H1 (cell line): ENCODE results near the gene TSPAN32. TPM values are rescaled to one million over a fixed set of nuclear protein-coding genes. Genes with fewer than 3 reads are reported as not detected.
"Not testable (repeated sequence)": the region's sequence is repeated elsewhere in the genome, so short reads cannot be mapped to it uniquely, and the experiment has no call there.

ENCODE experiments used
- CTCF ChIA-PET: fragments of 300-600 bp; sonication (Branson Sonifier 250); formaldehyde crosslinking; loops from one replicate; lab custom pipeline; 2021; ENCODE audit not compliant: partially characterized antibody; lab: Charles Lee
- POLR2A ChIA-PET: fragments of 300-600 bp; sonication (Branson Sonifier 250); formaldehyde crosslinking; loops from one replicate; lab custom pipeline; 2021; ENCODE audit warnings: inconsistent platforms; ENCODE audit not compliant: partially characterized antibody; lab: Charles Lee
- DNase-seq, 2 experiments: peaks; one replicate each; pipeline versions ENCODE4 v3.0.0 to v3.0.0-alpha.2; 2010 to 2022; ENCODE audit warnings: low spot score in 2 of 2, low read depth in 1 of 2, mixed read lengths in 1 of 2
- FAIRE-seq: peaks from 2 replicates; lab custom pipeline; 2011; peaks lifted over from hg19 to GRCh38; lab: Jason Lieb, UNC
- H2AFZ ChIP-seq: 2 replicates; pipeline ENCODE4 v1.8.1; 2012; ENCODE audit warnings: low read length, inconsistent platforms
- H2AK5ac ChIP-seq: 2 replicates; pipeline ENCODE4 v1.6.1; 2013; ENCODE audit warnings: low read depth, low read length
- H2BK120ac ChIP-seq: replicated peaks from 2 replicates; pipeline ENCODE3; 2013; ENCODE audit warnings: low read depth, low read length, inconsistent platforms
- H2BK12ac ChIP-seq: 2 replicates; pipeline ENCODE4 v1.6.1; 2013; ENCODE audit warnings: low read depth, low read length
- H2BK15ac ChIP-seq: 2 replicates; pipeline ENCODE4 v1.6.1; 2013; ENCODE audit warnings: low read length
- H2BK20ac ChIP-seq: 2 replicates; pipeline ENCODE4 v1.6.1; 2013; ENCODE audit warnings: low read length
- H2BK5ac ChIP-seq: 2 replicates; pipeline ENCODE4 v1.6.1; 2013; ENCODE audit warnings: low read depth, low read length
- H3K14ac ChIP-seq: 2 replicates; pipeline ENCODE4 v1.6.1; 2013; ENCODE audit warnings: inconsistent platforms; ENCODE audit not compliant: insufficient read length
- H3K18ac ChIP-seq: 2 replicates; pipeline ENCODE4 v1.6.1; 2013; ENCODE audit warnings: low read length; ENCODE audit errors: extremely low read depth
- H3K23ac ChIP-seq: 2 replicates; pipeline ENCODE4 v1.6.1; 2013; ENCODE audit warnings: inconsistent platforms; ENCODE audit not compliant: insufficient read length
- H3K23me2 ChIP-seq: 2 replicates; pipeline ENCODE4 v1.6.1; 2013; ENCODE audit warnings: low read depth, low read length
- H3K27ac ChIP-seq: 2 replicates; pipeline ENCODE4 v1.6.1; 2011; ENCODE audit warnings: low read depth, low read length, inconsistent platforms
- H3K27me3 ChIP-seq, 4 experiments: replicated peaks in 1 of 4; 1 replicate in 1 of 4; 2 replicates in 3 of 4; pipeline versions ENCODE4 v1.6.1 to v1.8.1; 2011 to 2013; ENCODE audit warnings: low read length in 3 of 4, mild to moderate bottlenecking in 3 of 4, inconsistent platforms in 2 of 4, mixed read lengths in 2 of 4, moderate library complexity in 1 of 4; ENCODE audit not compliant: control insufficient read depth in 3 of 4, insufficient read depth in 3 of 4; ENCODE audit errors: extremely low read depth in 1 of 4
- H3K36me3 ChIP-seq, 4 experiments: 2 replicates each; pipeline versions ENCODE4 v1.6.1 to v1.8.1; 2011 to 2013; ENCODE audit warnings: mild to moderate bottlenecking in 4 of 4, low read length in 3 of 4, moderate library complexity in 2 of 4, control low read depth in 1 of 4, inconsistent platforms in 1 of 4; ENCODE audit not compliant: insufficient read depth in 4 of 4, control insufficient read depth in 2 of 4
- H3K4ac ChIP-seq: replicated peaks from 2 replicates; pipeline ENCODE3; 2013; ENCODE audit warnings: low read length, low read depth, mixed read lengths, inconsistent platforms; ENCODE audit not compliant: insufficient read length
- H3K4me1 ChIP-seq, 4 experiments: replicated peaks in 1 of 4; 1 replicate in 1 of 4; 2 replicates in 3 of 4; pipeline versions ENCODE4 v1.6.1 to v1.8.1; 2011 to 2013; ENCODE audit warnings: low read length in 3 of 4, inconsistent platforms in 2 of 4, mixed read lengths in 1 of 4; ENCODE audit not compliant: insufficient read depth in 4 of 4, control insufficient read depth in 3 of 4
- H3K4me2 ChIP-seq, 2 experiments: 2 replicates each; pipeline versions ENCODE4 v1.6.1 to v1.8.1; 2011 to 2013; ENCODE audit warnings: low read depth in 2 of 2, low read length in 2 of 2, control low read depth in 1 of 2, inconsistent platforms in 1 of 2, mild to moderate bottlenecking in 1 of 2; ENCODE audit not compliant: insufficient read depth in 1 of 2
- H3K4me3 ChIP-seq, 4 experiments: fragments of 200-600, 300-600 bp in 1 of 4; sonication (generic), shearing (Covaris generic), sonication (Bioruptor Twin) in 1 of 4; 2 replicates each; pipeline versions ENCODE4 v1.5.1 to v1.8.1; 2011 to 2016; ENCODE audit warnings: low read length in 4 of 4, low read depth in 3 of 4, control low read depth in 2 of 4, inconsistent platforms in 2 of 4, mild to moderate bottlenecking in 2 of 4, mixed read lengths in 1 of 4, moderate library complexity in 1 of 4; ENCODE audit not compliant: insufficient read depth in 2 of 4; ENCODE audit errors: extremely low read depth in 1 of 4
- H3K56ac ChIP-seq: replicated peaks from 2 replicates; pipeline ENCODE3; 2013; ENCODE audit warnings: low read depth, mild to moderate bottlenecking, mixed read lengths, low read length, inconsistent platforms; ENCODE audit not compliant: insufficient read length
- H3K79me1 ChIP-seq: 2 replicates; pipeline ENCODE4 v1.6.1; 2013; ENCODE audit warnings: low read depth, low read length, control low read depth
- H3K79me2 ChIP-seq, 2 experiments: 2 replicates each; pipeline versions ENCODE4 v1.6.1 to v1.8.1; 2012 to 2013; ENCODE audit warnings: low read length in 2 of 2, mild to moderate bottlenecking in 2 of 2, inconsistent platforms in 1 of 2; ENCODE audit not compliant: insufficient read depth in 2 of 2, control insufficient read depth in 1 of 2
- H3K9ac ChIP-seq, 4 experiments: replicated peaks in 1 of 4; 1 replicate in 1 of 4; 2 replicates in 3 of 4; pipeline versions ENCODE4 v1.6.1 to v1.8.1; 2011 to 2013; ENCODE audit warnings: low read depth in 3 of 4, low read length in 3 of 4, control low read depth in 2 of 4, mild to moderate bottlenecking in 2 of 4, moderate library complexity in 2 of 4, inconsistent platforms in 1 of 4; ENCODE audit errors: extremely low read depth in 1 of 4
- H3K9me3 ChIP-seq, 2 experiments: 2 replicates each; pipeline versions ENCODE4 v1.6.1 to v1.8.1; 2012 to 2013; ENCODE audit warnings: mild to moderate bottlenecking in 2 of 2, moderate library complexity in 2 of 2, control low read depth in 1 of 2, inconsistent platforms in 1 of 2, low read depth in 1 of 2, low read length in 1 of 2, mixed read lengths in 1 of 2; ENCODE audit not compliant: insufficient read depth in 2 of 2
- H4K20me1 ChIP-seq, 2 experiments: replicated peaks in 1 of 2; 2 replicates each; pipeline versions ENCODE3 to v1.8.1; 2011 to 2013; ENCODE audit warnings: inconsistent platforms in 2 of 2, low read length in 2 of 2, mild to moderate bottlenecking in 1 of 2; ENCODE audit not compliant: insufficient read depth in 2 of 2, control insufficient read depth in 1 of 2
- H4K5ac ChIP-seq: 2 replicates; pipeline ENCODE4 v1.6.1; 2013; ENCODE audit warnings: low read length, low read depth, mixed read lengths, inconsistent platforms; ENCODE audit not compliant: insufficient read length
- H4K8ac ChIP-seq: 2 replicates; pipeline ENCODE4 v1.8.0; 2013; ENCODE audit warnings: mild to moderate bottlenecking, moderate library complexity, low read length, inconsistent platforms; ENCODE audit not compliant: insufficient read depth; ENCODE audit errors: extremely low read depth
- H4K91ac ChIP-seq: replicated peaks from 2 replicates; pipeline ENCODE3; 2013; ENCODE audit warnings: low read length, mixed read lengths, inconsistent platforms; ENCODE audit not compliant: insufficient read length
- WGBS, 2 experiments: shearing (Covaris generic) in 1 of 2; methylation state at CpG; one replicate each; pipeline versions ENCODE4 v1.1.6 to v1.1.7; 2013 to 2015; ENCODE audit warnings: low lambda C conversion rate in 2 of 2, mixed read lengths in 2 of 2, inconsistent platforms in 1 of 2, low coverage in 1 of 2, missing lambda C conversion rate in 1 of 2; ENCODE audit not compliant: insufficient replicate concordance in 2 of 2, insufficient coverage in 1 of 2, insufficient read length in 1 of 2; ENCODE audit errors: extremely low coverage in 1 of 2, missing lambda C conversion rate in 1 of 2; 5-methylcytosine and 5-hydroxymethylcytosine counted together
- polyA plus RNA-seq, 7 experiments: library from polyadenylated mRNA; depleted of rRNA in 3 of 7; stranded (reverse) in 5 of 7; unstranded in 2 of 7; fragments of >200 nt in 5 of 7; fragments of 200-250 nt in 2 of 7; gene quantifications; 1 replicate in 5 of 7; 2 replicates in 1 of 7; 4 replicates in 1 of 7; pipeline versions ENCODE4 v1.2.1 to v1.2.3, GENCODE V29; 2011 to 2013; ENCODE audit warnings: missing spikeins in 2 of 7, mixed read lengths in 2 of 7
- total RNA-seq: library from RNA; stranded (reverse); fragmentation: NEBNext Ultra II Directional; extraction: Animal tissue kit (Norgen Biotek cat#: 25700); gene quantifications from 2 replicates; pipeline ENCODE4 v1.2.1, GENCODE V29; 2021

The TSPAN32 gene
- total and polyA plus RNA-seq, 2 of the 8 experiments (the other 6 are each of a cell fraction or from before 2014, with no cell fraction given) = not detected

GRCh38 chr11:2364386-2364785, 62.6 kb downstream of the TSPAN32 start:
- H2BK12ac ChIP-seq, H2BK20ac ChIP-seq, H2AK5ac ChIP-seq, H2BK120ac ChIP-seq, H4K91ac ChIP-seq, H4K5ac ChIP-seq, H3K9me3 ChIP-seq, FAIRE-seq, H3K27ac ChIP-seq, H3K4ac ChIP-seq, CTCF ChIA-PET, H3K4me1 ChIP-seq, H2BK5ac ChIP-seq, H3K23me2 ChIP-seq, H3K27me3 ChIP-seq, H3K9ac ChIP-seq, H3K4me3 ChIP-seq, H3K79me1 ChIP-seq, H4K20me1 ChIP-seq, H3K56ac ChIP-seq, H2AFZ ChIP-seq, H4K8ac ChIP-seq, H3K18ac ChIP-seq, DNase-seq, H3K23ac ChIP-seq, H3K79me2 ChIP-seq, H3K36me3 ChIP-seq, H2BK15ac ChIP-seq, H3K14ac ChIP-seq, H3K4me2 ChIP-seq: not testable (repeated sequence)
- POLR2A ChIA-PET = interaction anchor here (1.9 kb wide), 1 partner anchor 14 kb away, joined by 4 read pairs; no protein-coding TSS in a partner anchor
- 89% methylated on average over 9 of the region's 12 CpGs; no CpG with 5 or more reads in 1 of the 2 experiments for WGBS, 2 experiments
